ENCODE measurements around the gene MTMR4.

GRCh38 chr17:58527306-58527705, 12.9 kb upstream of the MTMR4 start:
- TF ChIP-seq, protein P1, sequence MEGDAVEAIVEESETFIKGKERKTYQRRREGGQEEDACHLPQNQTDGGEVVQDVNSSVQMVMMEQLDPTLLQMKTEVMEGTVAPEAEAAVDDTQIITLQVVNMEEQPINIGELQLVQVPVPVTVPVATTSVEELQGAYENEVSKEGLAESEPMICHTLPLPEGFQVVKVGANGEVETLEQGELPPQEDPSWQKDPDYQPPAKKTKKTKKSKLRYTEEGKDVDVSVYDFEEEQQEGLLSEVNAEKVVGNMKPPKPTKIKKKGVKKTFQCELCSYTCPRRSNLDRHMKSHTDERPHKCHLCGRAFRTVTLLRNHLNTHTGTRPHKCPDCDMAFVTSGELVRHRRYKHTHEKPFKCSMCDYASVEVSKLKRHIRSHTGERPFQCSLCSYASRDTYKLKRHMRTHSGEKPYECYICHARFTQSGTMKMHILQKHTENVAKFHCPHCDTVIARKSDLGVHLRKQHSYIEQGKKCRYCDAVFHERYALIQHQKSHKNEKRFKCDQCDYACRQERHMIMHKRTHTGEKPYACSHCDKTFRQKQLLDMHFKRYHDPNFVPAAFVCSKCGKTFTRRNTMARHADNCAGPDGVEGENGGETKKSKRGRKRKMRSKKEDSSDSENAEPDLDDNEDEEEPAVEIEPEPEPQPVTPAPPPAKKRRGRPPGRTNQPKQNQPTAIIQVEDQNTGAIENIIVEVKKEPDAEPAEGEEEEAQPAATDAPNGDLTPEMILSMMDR (IDR thresholded peaks at IDR 0.05), result no peak
- TF ChIP-seq POLR2A (IDR thresholded peaks at IDR 0.05), result no peak

Data from testis (tissue), 2 donors.